Epithelial cell of esophagus (primary cell): Measurements from ENCODE around the gene BPIFB6.
A peak's percentile ranks its signal among the peaks of the same experiment; 100 is the strongest.

ENCODE experiments used
- DNase-seq: peaks from one replicate; pipeline ENCODE4 v3.0.0; 2010; ENCODE audit warnings: low read depth
- H3K4me3 ChIP-seq: 2 replicates; pipeline ENCODE4 v1.5.1; 2011; ENCODE audit warnings: mild to moderate bottlenecking, low read length, control low read depth
- CTCF ChIP-seq: IDR thresholded peaks from 2 replicates; pipeline ENCODE4 v1.5.1; 2011; ENCODE audit warnings: low read depth, mild to moderate bottlenecking, low read length, control low read depth, inconsistent platforms; ENCODE audit not compliant: insufficient read depth; ENCODE audit errors: missing control alignments

The BPIFB6 gene

DNA sequence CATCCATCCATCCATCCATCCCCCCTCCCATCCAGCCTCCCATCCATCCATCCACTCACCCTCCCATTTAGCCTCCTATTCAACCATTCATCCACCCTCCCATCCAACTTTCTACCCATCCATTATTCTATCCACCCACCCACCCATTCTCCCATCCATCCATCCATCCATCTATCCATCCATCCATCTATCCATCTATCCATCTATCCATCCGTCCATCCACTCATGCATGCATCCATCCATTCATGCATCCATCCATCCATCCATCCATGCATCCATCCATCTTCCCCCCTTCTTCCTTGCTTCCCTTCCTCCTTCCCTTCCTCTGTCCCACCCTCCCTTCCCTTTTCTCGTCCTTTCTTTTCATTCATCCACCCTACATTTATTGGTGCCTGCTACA is 43.2 kb downstream of the BPIFB6 start:
- DNase-seq = no peak
- no peak for TF ChIP-seq CTCF
- no peak overlapping the region for H3K4me3 ChIP-seq

GRCh38 chr20:33075281-33075680 is 43.8 kb downstream of the BPIFB6 start:
- no peak for DNase-seq
- H3K4me3 ChIP-seq = no peak overlapping the region
- TF ChIP-seq CTCF = no peak

GRCh38 chr20:33076662-33077372 is 45.4 kb downstream of the BPIFB6 start:
- no peak for DNase-seq
- peak; percentile 35 for TF ChIP-seq CTCF
- H3K4me3 ChIP-seq = no peak overlapping the region

DNA sequence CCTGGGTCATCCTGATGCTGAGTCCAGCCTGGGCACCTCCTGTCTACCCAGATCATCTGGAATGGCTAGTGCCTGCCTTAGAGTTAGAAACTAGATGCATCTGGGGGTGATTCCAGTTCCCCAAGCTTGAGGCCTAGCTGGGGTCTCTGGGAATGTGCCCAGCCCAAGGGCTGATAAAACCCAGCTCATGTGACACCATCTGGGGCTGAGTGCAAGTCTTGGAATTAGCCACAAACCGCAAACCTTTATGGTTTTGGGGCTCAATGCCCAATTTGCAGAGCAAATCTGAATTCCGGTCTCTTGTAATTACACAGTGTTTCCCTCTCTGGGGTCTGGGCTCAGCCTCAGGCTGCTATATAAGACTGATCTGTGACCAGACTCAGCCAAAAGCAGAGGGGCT is 47.8 kb downstream of the BPIFB6 start, which contains the start of gene BPIFB4:
BPIFB4 (plus strand) TSS at position 385 of the 400 bp plus-strand sequence. CDS start 1,884 bp downstream, outside the sequence.
- no peak for DNase-seq
- H3K4me3 ChIP-seq = no peak within 1 kb of the TSS
- TF ChIP-seq CTCF = no peak

GRCh38 chr20:33081411-33082154 is 50.1 kb downstream of the BPIFB6 start:
- no peak for TF ChIP-seq CTCF
- H3K4me3 ChIP-seq = no peak overlapping the region
- no peak for DNase-seq

DNA sequence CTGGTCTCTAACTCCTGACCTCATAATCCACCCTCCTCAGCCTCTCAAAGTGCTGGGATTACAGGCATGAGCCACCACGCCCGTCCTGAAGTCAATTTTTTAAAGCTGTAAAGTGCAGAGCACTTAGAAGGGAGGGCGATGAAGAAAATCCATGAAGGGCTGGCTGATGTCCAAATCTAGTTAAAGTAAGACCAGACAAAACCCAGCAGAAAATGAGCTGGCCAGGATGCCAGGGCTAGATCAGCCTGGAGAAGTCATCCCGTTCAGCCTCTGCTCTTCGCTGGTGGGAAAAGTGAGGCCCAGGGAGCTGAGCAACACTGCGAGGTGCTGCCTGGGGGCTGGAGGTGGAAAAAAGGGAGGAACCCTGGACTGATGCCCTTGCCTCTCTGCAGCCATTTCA is 51.1 kb downstream of the BPIFB6 start:
- DNase-seq = no peak
- TF ChIP-seq CTCF = no peak
- no peak overlapping the region for H3K4me3 ChIP-seq
